Peyer's patch (tissue), 4 donors: ENCODE data around the gene NTSR2.

Source experiments
- CTCF ChIP-seq, 6 experiments: fragments of 450-650 bp in 4 of 6; fragments of 200-600 bp in 2 of 6; sonication (generic) in 1 of 6; IDR thresholded peaks; one replicate each; pipeline ENCODE4 v1.5.1; 2017 to 2019; ENCODE audit warnings: antibody characterized with exemption in 6 of 6, mild to moderate bottlenecking in 3 of 6, moderate library complexity in 1 of 6
- POLR2A ChIP-seq, 2 donors: fragments of 450-650 bp; IDR thresholded peaks; one replicate each; pipeline ENCODE4 v1.5.1; 2017; ENCODE audit warnings: antibody characterized with exemption in 2 of 2, mild to moderate bottlenecking in 2 of 2, moderate library complexity in 2 of 2

GRCh38 chr2:11615209-11615608 is 54.8 kb downstream of the NTSR2 start:
- no peak for TF ChIP-seq CTCF (IDR thresholded peaks at IDR 0.05)
- no peak for TF ChIP-seq POLR2A (IDR thresholded peaks at IDR 0.05)
